Lower leg skin (tissue), 4 donors: ENCODE results near the gene PSMB9. TPM values are rescaled to one million over a fixed set of nuclear protein-coding genes. Genes with fewer than 3 reads are reported as not detected.
"Not testable (repeated sequence)": the region's sequence is repeated elsewhere in the genome, so short reads cannot be mapped to it uniquely, and the experiment has no call there.

Experiments
- DNase-seq, 2 donors: peaks; one replicate each; pipeline ENCODE4 v3.0.0-alpha.2; 2019; ENCODE audit warnings: low spot score in 2 of 2
- H3K4me3 ChIP-seq: fragments of 200-600 bp; sonication (generic); 2 replicates; pipeline ENCODE4 v1.5.1; 2017; ENCODE audit warnings: mild to moderate bottlenecking, low read depth; ENCODE audit not compliant: poor library complexity, severe bottlenecking
- POLR2A ChIP-seq, 2 donors: fragments of 450-650 bp; IDR thresholded peaks; one replicate each; pipeline ENCODE4 v1.6.1; 2016 to 2017; ENCODE audit warnings: antibody characterized with exemption in 2 of 2, mild to moderate bottlenecking in 1 of 2, moderate library complexity in 1 of 2
- WGBS, 2 donors: methylation state at CpG; one replicate each; pipeline ENCODE4 v1.1.5; 2018; 5-methylcytosine and 5-hydroxymethylcytosine counted together
- intact Hi-C: fragments of 100-400 bp; cut with DNase I; formaldehyde crosslinking; loops from one replicate; pipeline ENCODE4 v1.15.0; 2023; ENCODE audit warnings: low total_unique reads
- total RNA-seq, 4 donors: library from RNA; depleted of rRNA; stranded (reverse); fragments of >200 nt; gene quantifications; one replicate each; pipeline ENCODE4 v1.1.0, GENCODE V29; 2016
- TF ChIP-seq, protein P1 (sequence below), 3 donors: fragments of 450-650 bp; IDR thresholded peaks; one replicate each; pipeline ENCODE4 v1.5.1; 2016; ENCODE audit warnings: antibody characterized with exemption in 3 of 3, mild to moderate bottlenecking in 3 of 3, moderate library complexity in 2 of 3

PSMB9 gene
- total RNA-seq, 4 donors from 2014 or later = 25.4 to 29.9 (median 28.1) TPM

DNA sequence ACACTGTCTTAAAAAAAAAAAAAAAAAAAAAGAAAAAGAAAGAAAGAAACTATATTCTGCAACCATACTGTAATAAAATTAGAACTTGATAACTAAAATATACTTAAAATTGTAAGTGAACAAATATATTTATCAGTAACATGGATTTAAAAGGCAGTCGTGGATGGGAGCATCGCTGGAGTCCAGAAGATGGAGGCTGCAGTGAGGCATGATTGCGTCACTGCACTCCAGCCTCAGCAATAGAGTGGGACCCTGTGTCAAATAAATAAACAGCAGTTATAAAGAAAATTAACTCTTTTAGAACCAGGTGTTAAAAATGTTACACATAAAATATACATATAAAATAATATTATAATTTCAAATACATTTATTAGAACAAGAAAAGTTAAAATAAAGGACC, 8.7 kb downstream of the PSMB9 start:
- no peak for TF ChIP-seq POLR2A (IDR thresholded peaks at IDR 0.05)
- TF ChIP-seq, protein P1, sequence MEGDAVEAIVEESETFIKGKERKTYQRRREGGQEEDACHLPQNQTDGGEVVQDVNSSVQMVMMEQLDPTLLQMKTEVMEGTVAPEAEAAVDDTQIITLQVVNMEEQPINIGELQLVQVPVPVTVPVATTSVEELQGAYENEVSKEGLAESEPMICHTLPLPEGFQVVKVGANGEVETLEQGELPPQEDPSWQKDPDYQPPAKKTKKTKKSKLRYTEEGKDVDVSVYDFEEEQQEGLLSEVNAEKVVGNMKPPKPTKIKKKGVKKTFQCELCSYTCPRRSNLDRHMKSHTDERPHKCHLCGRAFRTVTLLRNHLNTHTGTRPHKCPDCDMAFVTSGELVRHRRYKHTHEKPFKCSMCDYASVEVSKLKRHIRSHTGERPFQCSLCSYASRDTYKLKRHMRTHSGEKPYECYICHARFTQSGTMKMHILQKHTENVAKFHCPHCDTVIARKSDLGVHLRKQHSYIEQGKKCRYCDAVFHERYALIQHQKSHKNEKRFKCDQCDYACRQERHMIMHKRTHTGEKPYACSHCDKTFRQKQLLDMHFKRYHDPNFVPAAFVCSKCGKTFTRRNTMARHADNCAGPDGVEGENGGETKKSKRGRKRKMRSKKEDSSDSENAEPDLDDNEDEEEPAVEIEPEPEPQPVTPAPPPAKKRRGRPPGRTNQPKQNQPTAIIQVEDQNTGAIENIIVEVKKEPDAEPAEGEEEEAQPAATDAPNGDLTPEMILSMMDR (IDR thresholded peaks at IDR 0.05) = no peak
- H3K4me3 ChIP-seq = no peak overlapping the region
- intact Hi-C loops = no loop called here
- no peak for DNase-seq
- 88% methylated on average over 3 of the region's 3 CpGs for WGBS, 2 donors

DNA sequence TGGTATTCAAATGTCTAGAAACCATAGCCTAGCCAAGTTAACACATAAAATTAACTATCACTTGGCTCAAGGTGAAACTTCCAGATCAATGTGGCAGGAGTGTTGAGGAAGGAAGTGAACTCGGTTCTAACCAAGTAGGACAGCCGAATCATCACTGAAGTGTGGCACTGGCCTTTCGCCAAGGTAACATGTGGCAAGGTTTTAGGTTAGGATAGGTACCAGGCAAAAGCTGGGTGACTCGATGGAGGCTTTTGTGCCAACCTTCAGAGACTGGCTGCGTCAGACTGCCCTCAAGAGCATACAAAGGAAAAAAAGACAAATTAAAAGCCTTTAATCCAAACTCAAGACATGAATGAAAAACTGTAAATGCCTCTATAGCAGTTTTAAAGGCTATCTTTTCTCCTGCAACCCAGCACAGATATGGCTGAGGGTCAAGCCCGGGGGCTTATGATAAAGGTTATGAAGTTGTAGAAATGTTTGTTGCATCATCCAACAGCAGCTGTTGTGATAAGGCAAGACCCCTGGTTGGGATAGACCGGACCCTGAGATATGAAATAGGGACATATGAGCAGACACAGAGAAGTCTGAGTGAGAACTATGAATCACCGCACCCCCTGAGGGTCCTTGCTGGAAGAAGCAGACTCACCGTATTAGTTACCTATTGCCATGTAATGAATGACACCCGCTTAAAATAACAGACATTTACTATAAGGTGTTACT, 11.9 kb downstream of the PSMB9 start:
- no peak overlapping the region for H3K4me3 ChIP-seq
- DNase-seq = no peak
- WGBS, 2 donors = 63% methylated on average over 10 of the region's 10 CpGs
- TF ChIP-seq, protein P1 (IDR thresholded peaks at IDR 0.05) = no peak
- no peak for TF ChIP-seq POLR2A (IDR thresholded peaks at IDR 0.05)
- intact Hi-C loops = no loop called here

DNA sequence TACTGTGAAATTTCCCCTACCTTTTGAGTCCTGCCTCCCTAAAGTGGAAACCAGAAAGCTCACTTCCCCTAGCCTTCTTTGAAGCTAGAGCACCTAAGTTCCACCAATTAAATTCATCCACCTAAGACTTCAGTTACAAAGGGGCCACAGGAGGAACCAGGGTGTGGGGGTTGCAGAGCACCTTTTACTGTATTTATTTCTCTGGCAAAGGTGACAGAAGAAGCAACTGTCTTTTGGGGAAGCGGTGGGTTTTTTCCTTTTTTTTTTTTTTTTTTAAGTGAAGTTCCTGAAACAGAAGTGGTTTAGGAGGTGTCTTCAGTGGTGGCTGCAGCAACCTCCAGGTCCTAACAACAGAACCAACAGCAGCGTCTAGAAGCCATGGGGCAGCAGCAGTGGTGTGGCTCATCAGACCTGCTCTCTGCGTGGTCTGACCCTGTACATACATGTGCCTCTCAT, 13.1 kb downstream of the PSMB9 start:
- no peak overlapping the region for H3K4me3 ChIP-seq
- TF ChIP-seq POLR2A (IDR thresholded peaks at IDR 0.05) = no peak
- TF ChIP-seq, protein P1 (IDR thresholded peaks at IDR 0.05) = no peak
- no peak for DNase-seq
- intact Hi-C loops = no loop called here
- WGBS, 2 donors = 70 to 82% methylated on average over 3 of the region's 3 CpGs

DNA sequence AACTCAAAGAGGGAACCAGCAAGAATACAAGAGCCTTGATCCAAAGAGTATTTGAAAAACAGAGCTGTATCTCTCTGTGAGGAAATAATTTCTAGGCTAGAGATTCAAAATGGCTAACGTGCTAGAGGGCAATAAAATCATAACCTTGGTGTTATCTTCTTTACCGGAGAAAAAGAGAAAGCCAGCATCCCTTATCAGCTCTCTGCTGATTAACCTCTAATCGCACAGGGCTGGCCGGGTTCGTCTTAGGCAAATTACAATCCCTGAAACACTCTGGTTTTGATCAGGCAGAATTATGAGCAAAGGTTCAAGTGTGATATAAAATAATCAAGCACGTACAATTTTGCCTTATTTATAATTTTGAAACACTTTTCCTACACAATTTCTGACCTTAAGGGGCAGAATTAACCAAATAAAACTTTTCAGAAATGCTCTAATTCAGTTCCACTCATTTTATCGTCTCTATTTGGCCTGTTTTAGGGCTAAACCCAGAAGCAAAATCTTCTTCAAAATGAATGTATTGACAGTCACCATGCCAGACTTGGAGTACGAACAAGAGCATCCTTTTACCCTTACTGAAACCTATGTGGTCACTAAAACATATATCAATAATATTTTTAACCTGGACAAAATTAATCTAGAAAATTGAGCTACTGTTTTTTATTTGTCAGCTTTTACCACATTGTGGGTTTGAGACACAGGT, 13.7 kb downstream of the PSMB9 start:
- 67 to 68% methylated on average over 8 of the region's 8 CpGs for WGBS, 2 donors
- H3K4me3 ChIP-seq = no peak overlapping the region
- intact Hi-C loops = no loop called here
- TF ChIP-seq POLR2A (IDR thresholded peaks at IDR 0.05) = no peak
- TF ChIP-seq, protein P1 (IDR thresholded peaks at IDR 0.05) = no peak
- no peak for DNase-seq

DNA sequence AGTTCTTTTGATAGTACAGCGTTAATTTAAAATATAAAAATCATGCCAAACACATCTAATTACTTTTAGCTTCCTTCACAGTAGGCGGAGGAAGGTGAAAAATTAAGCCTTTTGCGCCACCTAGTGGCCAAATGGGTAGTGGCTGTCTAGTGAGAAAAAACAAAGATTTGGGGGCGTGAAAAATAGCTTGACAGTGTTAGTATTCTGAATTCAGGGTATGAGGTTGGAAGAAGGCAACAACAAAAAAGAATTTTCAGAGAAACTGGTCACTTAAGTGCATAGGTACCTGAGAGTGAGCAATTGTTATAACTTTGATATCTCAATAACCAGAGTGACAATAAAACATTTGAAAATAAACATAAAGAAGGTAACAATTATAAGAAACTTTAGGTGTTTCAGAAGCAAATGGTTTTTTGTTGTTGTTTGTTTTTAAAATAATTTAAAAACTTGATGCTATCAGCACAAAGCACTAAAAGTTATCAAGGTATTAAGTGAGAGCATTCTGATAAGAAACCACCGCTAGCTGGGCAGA, 14.3 kb downstream of the PSMB9 start:
- TF ChIP-seq, protein P1 (IDR thresholded peaks at IDR 0.05) = peak in 2 of 3 donors; percentile 37 to 85
- no peak for TF ChIP-seq POLR2A (IDR thresholded peaks at IDR 0.05)
- intact Hi-C loops = no loop called here
- peak; percentile 78 to 95 for DNase-seq
- 19 to 20% methylated on average over 5 of the region's 5 CpGs for WGBS, 2 donors
- no peak overlapping the region for H3K4me3 ChIP-seq

DNA sequence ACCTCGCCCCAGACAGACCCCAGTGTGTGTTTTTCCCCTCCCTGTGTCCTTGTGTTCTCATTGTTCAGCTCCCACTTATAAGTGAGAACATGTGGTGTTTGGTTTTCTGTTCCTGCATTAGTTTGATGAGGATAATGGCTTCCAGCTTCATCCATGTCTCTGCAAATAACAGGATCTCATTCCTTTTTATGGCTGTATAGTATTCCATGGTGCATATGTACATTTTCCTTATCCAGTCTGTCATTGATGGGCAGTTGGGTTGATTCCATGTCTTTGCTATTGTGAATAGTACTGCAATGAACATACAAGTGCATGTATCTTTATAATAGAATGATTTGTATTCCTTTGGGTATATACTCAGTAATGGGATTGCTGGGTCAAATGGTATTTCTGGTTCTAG, 20.0 kb downstream of the PSMB9 start:
- intact Hi-C loops, H3K4me3 ChIP-seq, DNase-seq: not testable (repeated sequence)
- 60 to 65% methylated on average over 1 of the region's 1 CpG for WGBS, 2 donors
